Measurements from ENCODE around the gene TYK2. TPM values are rescaled to one million over a fixed set of nuclear protein-coding genes. Genes with fewer than 3 reads are reported as not detected.
A peak's percentile ranks its signal among the peaks of the same experiment; 100 is the strongest.

The TYK2 gene
- total and polyA plus RNA-seq, 2 of the 13 experiments (the other 11 are each of a cell fraction or from before 2014, with no cell fraction given): 38.8 to 60.1 TPM

DNA sequence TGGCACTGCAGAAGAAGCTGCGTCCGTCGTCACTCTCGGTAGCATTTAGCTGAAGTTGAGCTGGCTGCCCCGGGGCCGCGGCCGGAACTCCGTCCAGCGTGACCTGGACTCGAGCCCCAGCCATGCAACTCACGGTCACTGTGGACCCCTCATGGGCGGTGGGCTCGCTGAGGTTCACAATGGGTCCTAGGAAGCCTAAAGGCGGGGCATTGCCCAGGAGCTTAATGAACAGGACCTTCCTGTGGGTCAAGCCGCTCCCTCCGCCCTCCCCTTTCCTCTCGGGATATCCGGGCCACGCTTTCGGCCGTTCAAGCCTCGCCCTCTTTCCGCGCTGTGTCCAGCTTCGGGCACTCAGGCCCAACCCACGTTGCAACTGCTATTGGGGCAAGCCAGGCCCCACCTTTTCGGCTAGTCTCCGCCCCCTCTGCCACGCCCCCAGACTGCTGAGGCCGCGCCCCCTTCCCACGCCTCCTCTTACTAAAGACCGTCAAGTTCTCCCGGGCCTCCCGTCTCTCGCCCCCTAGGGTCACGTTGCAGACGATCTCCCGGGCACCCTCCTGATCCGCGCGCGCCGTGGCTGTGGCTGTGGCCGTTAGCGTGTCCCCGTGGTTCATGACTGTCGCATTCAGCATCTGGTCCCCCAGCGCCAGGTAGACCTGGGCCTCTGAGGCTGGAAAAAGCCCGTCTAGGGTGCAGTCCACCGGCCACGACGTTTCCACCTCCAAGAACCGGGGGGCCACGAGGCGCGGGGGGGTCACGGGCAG lies 45.6 kb downstream of the TYK2 start (continued):
- TF ChIP-seq, protein P1, sequence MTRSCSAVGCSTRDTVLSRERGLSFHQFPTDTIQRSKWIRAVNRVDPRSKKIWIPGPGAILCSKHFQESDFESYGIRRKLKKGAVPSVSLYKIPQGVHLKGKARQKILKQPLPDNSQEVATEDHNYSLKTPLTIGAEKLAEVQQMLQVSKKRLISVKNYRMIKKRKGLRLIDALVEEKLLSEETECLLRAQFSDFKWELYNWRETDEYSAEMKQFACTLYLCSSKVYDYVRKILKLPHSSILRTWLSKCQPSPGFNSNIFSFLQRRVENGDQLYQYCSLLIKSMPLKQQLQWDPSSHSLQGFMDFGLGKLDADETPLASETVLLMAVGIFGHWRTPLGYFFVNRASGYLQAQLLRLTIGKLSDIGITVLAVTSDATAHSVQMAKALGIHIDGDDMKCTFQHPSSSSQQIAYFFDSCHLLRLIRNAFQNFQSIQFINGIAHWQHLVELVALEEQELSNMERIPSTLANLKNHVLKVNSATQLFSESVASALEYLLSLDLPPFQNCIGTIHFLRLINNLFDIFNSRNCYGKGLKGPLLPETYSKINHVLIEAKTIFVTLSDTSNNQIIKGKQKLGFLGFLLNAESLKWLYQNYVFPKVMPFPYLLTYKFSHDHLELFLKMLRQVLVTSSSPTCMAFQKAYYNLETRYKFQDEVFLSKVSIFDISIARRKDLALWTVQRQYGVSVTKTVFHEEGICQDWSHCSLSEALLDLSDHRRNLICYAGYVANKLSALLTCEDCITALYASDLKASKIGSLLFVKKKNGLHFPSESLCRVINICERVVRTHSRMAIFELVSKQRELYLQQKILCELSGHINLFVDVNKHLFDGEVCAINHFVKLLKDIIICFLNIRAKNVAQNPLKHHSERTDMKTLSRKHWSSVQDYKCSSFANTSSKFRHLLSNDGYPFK (CRISPR knock-in tag; IDR thresholded peaks at IDR 0.05; ENCODE audit: borderline replicate concordance): no peak
- no peak for TF ChIP-seq EZH2 (conservative IDR thresholded peaks at IDR 0.05; ENCODE audit: low read depth, low read length)
- no peak for TF ChIP-seq ZSCAN22 (CRISPR knock-in tag; IDR thresholded peaks at IDR 0.05)
- no peak for TF ChIP-seq NAIF1 (CRISPR knock-in tag; IDR thresholded peaks at IDR 0.05; ENCODE audit: borderline replicate concordance)
- TF ChIP-seq FOXA1 (IDR thresholded peaks at IDR 0.05): no peak
- TF ChIP-seq FOXA1 (CRISPR knock-in tag; IDR thresholded peaks at IDR 0.05): no peak
- no peak for TF ChIP-seq PAX8 (CRISPR knock-in tag; IDR thresholded peaks at IDR 0.05; ENCODE audit: borderline replicate concordance)
- no peak for TF ChIP-seq CCAR2 (optimal IDR thresholded peaks at IDR 0.05; ENCODE audit: low read depth, low read length)
- TF ChIP-seq PITX1 (CRISPR knock-in tag; IDR thresholded peaks at IDR 0.05): no peak; the same call in 1 of the 2 replicates
- TF ChIP-seq EP300 (IDR thresholded peaks at IDR 0.05; ENCODE audit: low read depth in 2 of 2, low read length in 2 of 2): no peak
- TF ChIP-seq EP300 (CRISPR knock-in tag; IDR thresholded peaks at IDR 0.05; ENCODE audit: borderline replicate concordance): no peak
- TF ChIP-seq ZNF883 (CRISPR knock-in tag; IDR thresholded peaks at IDR 0.05; ENCODE audit: not compliant biosample characterization): no peak
- TF ChIP-seq, protein P2, sequence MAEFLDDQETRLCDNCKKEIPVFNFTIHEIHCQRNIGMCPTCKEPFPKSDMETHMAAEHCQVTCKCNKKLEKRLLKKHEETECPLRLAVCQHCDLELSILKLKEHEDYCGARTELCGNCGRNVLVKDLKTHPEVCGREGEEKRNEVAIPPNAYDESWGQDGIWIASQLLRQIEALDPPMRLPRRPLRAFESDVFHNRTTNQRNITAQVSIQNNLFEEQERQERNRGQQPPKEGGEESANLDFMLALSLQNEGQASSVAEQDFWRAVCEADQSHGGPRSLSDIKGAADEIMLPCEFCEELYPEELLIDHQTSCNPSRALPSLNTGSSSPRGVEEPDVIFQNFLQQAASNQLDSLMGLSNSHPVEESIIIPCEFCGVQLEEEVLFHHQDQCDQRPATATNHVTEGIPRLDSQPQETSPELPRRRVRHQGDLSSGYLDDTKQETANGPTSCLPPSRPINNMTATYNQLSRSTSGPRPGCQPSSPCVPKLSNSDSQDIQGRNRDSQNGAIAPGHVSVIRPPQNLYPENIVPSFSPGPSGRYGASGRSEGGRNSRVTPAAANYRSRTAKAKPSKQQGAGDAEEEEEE (CRISPR knock-in tag; IDR thresholded peaks at IDR 0.05; ENCODE audit: borderline replicate concordance): peak; percentile 48; the same call in 1 of the 2 replicates
- peak; percentile 60; the same call in 1 of the 2 replicates for TF ChIP-seq THAP11 (CRISPR knock-in tag; IDR thresholded peaks at IDR 0.05)
- TF ChIP-seq REL (CRISPR knock-in tag; conservative IDR thresholded peaks at IDR 0.05): no peak
- no peak for TF ChIP-seq KDM6A (CRISPR knock-in tag; IDR thresholded peaks at IDR 0.05; ENCODE audit: low read depth)
- no peak for TF ChIP-seq ZNF605 (CRISPR knock-in tag; IDR thresholded peaks at IDR 0.05)
- no peak for TF ChIP-seq MEIS1 (CRISPR knock-in tag; IDR thresholded peaks at IDR 0.05; ENCODE audit: borderline replicate concordance)
- TF ChIP-seq ZNF879 (CRISPR knock-in tag; IDR thresholded peaks at IDR 0.05): peak; percentile 76; the same call in 1 of the 2 replicates
- peak; percentile 42; the same call in 1 of the 2 replicates for TF ChIP-seq ZBTB7B (CRISPR knock-in tag; IDR thresholded peaks at IDR 0.05)
- TF ChIP-seq NFKBIZ (CRISPR knock-in tag; IDR thresholded peaks at IDR 0.05): no peak
- TF ChIP-seq KDM2A (CRISPR knock-in tag; IDR thresholded peaks at IDR 0.05; ENCODE audit: borderline replicate concordance, low read depth): peak; percentile 61
- no peak for TF ChIP-seq FOXM1 (CRISPR knock-in tag; IDR thresholded peaks at IDR 0.05)
- TF ChIP-seq SNAI1 (CRISPR knock-in tag; IDR thresholded peaks at IDR 0.05; ENCODE audit: borderline replicate concordance): no peak
- peak; percentile 59 for TF ChIP-seq POGZ (CRISPR knock-in tag; IDR thresholded peaks at IDR 0.05)
- no peak for TF ChIP-seq ZNF737 (CRISPR knock-in tag; IDR thresholded peaks at IDR 0.05; ENCODE audit: borderline replicate concordance)
- TF ChIP-seq U2AF2 (IDR thresholded peaks at IDR 0.05; ENCODE audit: low read depth, low read length): no peak
- TF ChIP-seq ZNF460 (CRISPR knock-in tag; IDR thresholded peaks at IDR 0.05; ENCODE audit: borderline replicate concordance): no peak
